HEK293 (cell line): ENCODE results near the gene MASP1.

Experiments used
- CTCF ChIA-PET: fragments of 350-600 bp; formaldehyde crosslinking; extraction: SDS; loops from one replicate; lab custom pipeline; 2021; ENCODE audit warnings: antibody characterized with exemption; lab: Yijun Ruan, JAX
- POLR2A ChIA-PET: fragments of 300-600 bp; formaldehyde crosslinking; extraction: SDS; loops from one replicate; lab custom pipeline; 2020; ENCODE audit warnings: antibody characterized with exemption, inconsistent platforms; lab: Yijun Ruan, JAX
- H3K27ac ChIP-seq: fragments of 200-500 bp; sonication (Bioruptor generic); 2 replicates; pipeline ENCODE4 v1.5.1; 2014; ENCODE audit warnings: low read depth, low read length, control low read depth, inconsistent platforms; ENCODE audit errors: extremely low read depth
- H3K36me3 ChIP-seq, 2 experiments: fragments of 200-500 bp in 1 of 2; sonication (Bioruptor generic) in 1 of 2; 1 replicate in 1 of 2; 2 replicates in 1 of 2; pipeline ENCODE4 v1.5.1; 2014 to 2017; ENCODE audit warnings: inconsistent platforms in 2 of 2, low read length in 2 of 2; ENCODE audit not compliant: control insufficient read depth in 2 of 2, insufficient read depth in 1 of 2
- H3K4me1 ChIP-seq: fragments of 200-500 bp; sonication (Bioruptor generic); 2 replicates; pipeline ENCODE4 v1.5.1; 2014; ENCODE audit warnings: mild to moderate bottlenecking, low read length, inconsistent platforms; ENCODE audit not compliant: control insufficient read depth, insufficient read depth
- H3K4me3 ChIP-seq: 2 replicates; pipeline ENCODE4 v1.5.1; 2011; ENCODE audit warnings: low read depth, mild to moderate bottlenecking, control low read depth, low read length, moderate library complexity
- H3K9me3 ChIP-seq: fragments of 200-500 bp; sonication (Bioruptor generic); 2 replicates; pipeline ENCODE4 v1.5.1; 2014; ENCODE audit warnings: low read depth, low read length, inconsistent platforms; ENCODE audit not compliant: control insufficient read depth, insufficient read depth
- ATF2 ChIP-seq: fragments of 450-650 bp; formaldehyde crosslinking; IDR thresholded peaks from 2 replicates; pipeline ENCODE4 v1.5.1; 2016; ENCODE audit warnings: missing biosample characterization, missing genetic modification characterization, low read depth
- EGR2 ChIP-seq: fragments of 450-650 bp; formaldehyde crosslinking; IDR thresholded peaks from 2 replicates; pipeline ENCODE4 v1.5.1; 2016; ENCODE audit warnings: low read depth, missing biosample characterization, missing genetic modification characterization
- OSR2 ChIP-seq: fragments of 450-650 bp; formaldehyde crosslinking; IDR thresholded peaks from 2 replicates; pipeline ENCODE4 v1.5.1; 2016; ENCODE audit warnings: missing biosample characterization, missing genetic modification characterization
- SP3 ChIP-seq: fragments of 450-650 bp; formaldehyde crosslinking; IDR thresholded peaks from 2 replicates; pipeline ENCODE4 v1.5.1; 2016; ENCODE audit warnings: missing biosample characterization, missing genetic modification characterization
- YY2 ChIP-seq: fragments of 450-650 bp; formaldehyde crosslinking; IDR thresholded peaks from 2 replicates; pipeline ENCODE4 v1.5.1; 2016; ENCODE audit warnings: missing biosample characterization, missing genetic modification characterization
- ZBTB44 ChIP-seq: fragments of 450-650 bp; IDR thresholded peaks from 2 replicates; pipeline ENCODE4 v1.5.1; 2018; ENCODE audit warnings: missing biosample characterization, mild to moderate bottlenecking, missing genetic modification characterization
- ZBTB8A ChIP-seq: fragments of 450-650 bp; formaldehyde crosslinking; IDR thresholded peaks from 2 replicates; pipeline ENCODE4 v1.5.1; 2016; ENCODE audit warnings: missing biosample characterization, missing genetic modification characterization
- ZFP69B ChIP-seq: fragments of 450-650 bp; formaldehyde crosslinking; IDR thresholded peaks from 2 replicates; pipeline ENCODE4 v1.5.1; 2016; ENCODE audit warnings: missing biosample characterization, missing genetic modification characterization
- ZNF175 ChIP-seq: fragments of 450-650 bp; formaldehyde crosslinking; IDR thresholded peaks from 2 replicates; pipeline ENCODE4 v1.5.1; 2016; ENCODE audit warnings: missing biosample characterization, missing genetic modification characterization
- ZNF2 ChIP-seq: fragments of 450-650 bp; formaldehyde crosslinking; IDR thresholded peaks from 2 replicates; pipeline ENCODE4 v1.5.1; 2016; ENCODE audit warnings: missing biosample characterization, missing genetic modification characterization
- ZNF280D ChIP-seq: fragments of 450-650 bp; formaldehyde crosslinking; IDR thresholded peaks from 2 replicates; pipeline ENCODE4 v1.5.1; 2016; ENCODE audit warnings: missing biosample characterization, missing genetic modification characterization
- ZNF473 ChIP-seq: fragments of 450-650 bp; formaldehyde crosslinking; IDR thresholded peaks from 2 replicates; pipeline ENCODE4 v1.5.1; 2017; ENCODE audit warnings: missing biosample characterization, missing genetic modification characterization
- ZNF501 ChIP-seq: fragments of 450-650 bp; formaldehyde crosslinking; IDR thresholded peaks from 2 replicates; pipeline ENCODE4 v1.5.1; 2016; ENCODE audit warnings: missing biosample characterization, missing genetic modification characterization
- ZNF529 ChIP-seq: fragments of 450-650 bp; formaldehyde crosslinking; IDR thresholded peaks from 2 replicates; pipeline ENCODE4 v1.5.1; 2017; ENCODE audit warnings: missing genetic modification characterization, missing biosample characterization; ENCODE audit not compliant: insufficient replicate concordance
- ZNF624 ChIP-seq: fragments of 450-650 bp; formaldehyde crosslinking; IDR thresholded peaks from 2 replicates; pipeline ENCODE4 v1.5.1; 2017; ENCODE audit warnings: missing biosample characterization, missing genetic modification characterization
- ZNF654 ChIP-seq: fragments of 450-650 bp; formaldehyde crosslinking; IDR thresholded peaks from 2 replicates; pipeline ENCODE4 v1.5.1; 2016; ENCODE audit warnings: low read depth, missing biosample characterization, missing genetic modification characterization
- ZNF664 ChIP-seq: fragments of 450-650 bp; formaldehyde crosslinking; IDR thresholded peaks from 2 replicates; pipeline ENCODE4 v1.5.1; 2016; ENCODE audit warnings: missing biosample characterization, missing genetic modification characterization
- ZNF707 ChIP-seq: fragments of 450-650 bp; formaldehyde crosslinking; IDR thresholded peaks from 2 replicates; pipeline ENCODE4 v1.5.1; 2016; ENCODE audit warnings: missing biosample characterization, missing genetic modification characterization
- ZNF785 ChIP-seq: fragments of 450-650 bp; formaldehyde crosslinking; IDR thresholded peaks from 2 replicates; pipeline ENCODE4 v1.5.1; 2016; ENCODE audit warnings: missing biosample characterization, missing genetic modification characterization
- ZNF791 ChIP-seq: fragments of 450-650 bp; formaldehyde crosslinking; IDR thresholded peaks from 2 replicates; pipeline ENCODE4 v1.5.1; 2016; ENCODE audit warnings: missing biosample characterization, missing genetic modification characterization
- ZNF830 ChIP-seq: fragments of 450-650 bp; IDR thresholded peaks from 2 replicates; pipeline ENCODE4 v1.5.0; 2018; ENCODE audit warnings: missing biosample characterization, missing genetic modification characterization, low read depth, mild to moderate bottlenecking, moderate library complexity
- ZSCAN16 ChIP-seq: fragments of 450-650 bp; formaldehyde crosslinking; IDR thresholded peaks from 2 replicates; pipeline ENCODE4 v1.5.1; 2016; ENCODE audit warnings: missing biosample characterization, missing genetic modification characterization
- TF ChIP-seq, protein P1 (sequence below): fragments of 450-650 bp; formaldehyde crosslinking; IDR thresholded peaks from 2 replicates; pipeline ENCODE4 v1.5.1; 2016; ENCODE audit warnings: missing biosample characterization, missing genetic modification characterization
- TF ChIP-seq, protein P2 (sequence below): fragments of 450-650 bp; formaldehyde crosslinking; IDR thresholded peaks from 2 replicates; pipeline ENCODE4 v1.5.1; 2016; ENCODE audit warnings: missing biosample characterization, missing genetic modification characterization

The MASP1 gene

DNA sequence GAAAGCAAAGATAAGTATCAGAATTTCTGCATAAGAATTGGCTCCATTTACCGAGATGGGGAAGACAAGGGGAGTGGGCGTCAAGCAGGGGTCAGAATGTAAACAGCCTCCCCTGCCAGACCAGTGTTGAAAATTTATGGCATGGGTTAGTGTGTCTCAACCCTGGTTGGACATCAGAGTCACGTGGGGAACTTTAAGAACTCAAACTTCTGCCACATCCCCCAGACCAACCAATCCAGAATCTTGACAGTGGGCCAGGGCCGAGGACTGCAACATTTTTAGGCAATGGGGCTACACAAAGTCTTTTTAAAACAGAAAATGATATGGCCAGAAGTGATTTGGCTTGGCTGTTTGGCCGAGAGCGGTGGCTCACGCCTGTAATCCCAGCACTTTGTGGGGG is 14.3 kb upstream of the MASP1 start:
- TF ChIP-seq ZNF707 (tag by site-specific recombination), result no peak
- no peak for TF ChIP-seq EGR2 (tag by site-specific recombination)
- no peak for TF ChIP-seq ZNF473 (tag by site-specific recombination)
- TF ChIP-seq ZNF654 (tag by site-specific recombination), result no peak
- no peak for TF ChIP-seq ZSCAN16 (tag by site-specific recombination)
- TF ChIP-seq ZBTB44 (tag by site-specific recombination), result no peak
- no peak for TF ChIP-seq YY2
- TF ChIP-seq OSR2 (tag by site-specific recombination), result no peak
- TF ChIP-seq, protein P1, sequence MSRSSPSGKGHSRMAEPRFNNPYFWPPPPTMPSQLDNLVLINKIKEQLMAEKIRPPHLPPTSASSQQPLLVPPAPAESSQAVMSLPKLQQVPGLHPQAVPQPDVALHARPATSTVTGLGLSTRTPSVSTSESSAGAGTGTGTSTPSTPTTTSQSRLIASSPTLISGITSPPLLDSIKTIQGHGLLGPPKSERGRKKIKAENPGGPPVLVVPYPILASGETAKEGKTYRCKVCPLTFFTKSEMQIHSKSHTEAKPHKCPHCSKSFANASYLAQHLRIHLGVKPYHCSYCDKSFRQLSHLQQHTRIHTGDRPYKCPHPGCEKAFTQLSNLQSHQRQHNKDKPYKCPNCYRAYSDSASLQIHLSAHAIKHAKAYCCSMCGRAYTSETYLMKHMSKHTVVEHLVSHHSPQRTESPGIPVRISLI (tag by site-specific recombination), result no peak
- no peak for TF ChIP-seq ZFP69B
- no peak for TF ChIP-seq ZBTB8A (tag by site-specific recombination)
- TF ChIP-seq ZNF501 (tag by site-specific recombination), result no peak
- no peak for TF ChIP-seq ZNF624 (tag by site-specific recombination)
- TF ChIP-seq, all 188 proteins: peak for 0
- no peaks in the 10 kb centered on the region for H3K4me1 ChIP-seq
- H3K4me3 ChIP-seq, result no peak overlapping the region
- POLR2A ChIA-PET, result no interaction called here
- H3K36me3 ChIP-seq, result no peaks in the 10 kb centered on the region
- no peaks in the 10 kb centered on the region for H3K9me3 ChIP-seq
- CTCF ChIA-PET, result interaction anchor here (1.4 to 5.6 kb wide), 4 partner anchors 14 to 374 kb away, joined by 4 to 40 read pairs (median 8); no protein-coding TSS in a partner anchor
- no peak overlapping the region for H3K27ac ChIP-seq

- H3K4me3 ChIP-seq, result no peak overlapping the region
- POLR2A ChIA-PET, result no interaction called here
- H3K27ac ChIP-seq, result no peak overlapping the region
- no peaks in the 10 kb centered on the region for H3K9me3 ChIP-seq
- no peaks in the 10 kb centered on the region for H3K4me1 ChIP-seq
- CTCF ChIA-PET, result interaction anchor here (0.9 kb wide), 1 partner anchor 415 kb away, joined by 3 read pairs; no protein-coding TSS in a partner anchor
- no peaks in the 10 kb centered on the region for H3K36me3 ChIP-seq
- no peak for TF ChIP-seq ZNF529
- no peak for TF ChIP-seq ZNF664 (tag by site-specific recombination)
- TF ChIP-seq SP3, result no peak
- TF ChIP-seq ZNF791 (tag by site-specific recombination), result no peak
- TF ChIP-seq ZNF175, result no peak
- no peak for TF ChIP-seq ZNF280D (tag by site-specific recombination)
- no peak for TF ChIP-seq ZNF2 (tag by site-specific recombination)
- TF ChIP-seq, protein P2, sequence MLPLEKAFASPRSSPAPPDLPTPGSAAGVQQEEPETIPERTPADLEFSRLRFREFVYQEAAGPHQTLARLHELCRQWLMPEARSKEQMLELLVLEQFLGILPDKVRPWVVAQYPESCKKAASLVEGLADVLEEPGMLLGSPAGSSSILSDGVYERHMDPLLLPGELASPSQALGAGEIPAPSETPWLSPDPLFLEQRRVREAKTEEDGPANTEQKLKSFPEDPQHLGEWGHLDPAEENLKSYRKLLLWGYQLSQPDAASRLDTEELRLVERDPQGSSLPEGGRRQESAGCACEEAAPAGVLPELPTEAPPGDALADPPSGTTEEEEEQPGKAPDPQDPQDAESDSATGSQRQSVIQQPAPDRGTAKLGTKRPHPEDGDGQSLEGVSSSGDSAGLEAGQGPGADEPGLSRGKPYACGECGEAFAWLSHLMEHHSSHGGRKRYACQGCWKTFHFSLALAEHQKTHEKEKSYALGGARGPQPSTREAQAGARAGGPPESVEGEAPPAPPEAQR (tag by site-specific recombination), result no peak
- no peak for TF ChIP-seq ZNF785 (tag by site-specific recombination)
- no peak for TF ChIP-seq ZNF830 (tag by site-specific recombination)
- no peak for TF ChIP-seq ATF2 (tag by site-specific recombination)
Measured at GRCh38 chr3:187299611-187300010, 8.1 kb upstream of the MASP1 start.
